ENCODE measurements around the gene ATRNL1.

DNA sequence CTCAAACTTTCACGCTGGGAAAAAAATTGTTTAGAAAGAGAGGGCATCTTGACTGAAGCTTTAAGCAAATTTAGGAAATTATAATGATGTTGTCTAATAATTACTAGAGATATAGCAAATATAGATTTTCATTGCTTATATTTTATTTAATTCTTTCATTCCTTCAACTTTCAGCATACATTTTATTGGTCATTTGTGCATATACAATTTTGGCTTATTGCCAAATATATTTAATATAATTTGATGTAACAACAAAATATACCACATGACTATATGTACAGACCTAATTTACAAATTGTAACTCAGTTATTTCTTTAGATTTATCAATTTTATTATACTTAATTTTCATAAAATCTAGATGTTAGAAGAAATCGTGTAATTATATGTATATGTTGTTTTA is 390.1 kb downstream of the ATRNL1 start:
- TF ChIP-seq, protein P1, sequence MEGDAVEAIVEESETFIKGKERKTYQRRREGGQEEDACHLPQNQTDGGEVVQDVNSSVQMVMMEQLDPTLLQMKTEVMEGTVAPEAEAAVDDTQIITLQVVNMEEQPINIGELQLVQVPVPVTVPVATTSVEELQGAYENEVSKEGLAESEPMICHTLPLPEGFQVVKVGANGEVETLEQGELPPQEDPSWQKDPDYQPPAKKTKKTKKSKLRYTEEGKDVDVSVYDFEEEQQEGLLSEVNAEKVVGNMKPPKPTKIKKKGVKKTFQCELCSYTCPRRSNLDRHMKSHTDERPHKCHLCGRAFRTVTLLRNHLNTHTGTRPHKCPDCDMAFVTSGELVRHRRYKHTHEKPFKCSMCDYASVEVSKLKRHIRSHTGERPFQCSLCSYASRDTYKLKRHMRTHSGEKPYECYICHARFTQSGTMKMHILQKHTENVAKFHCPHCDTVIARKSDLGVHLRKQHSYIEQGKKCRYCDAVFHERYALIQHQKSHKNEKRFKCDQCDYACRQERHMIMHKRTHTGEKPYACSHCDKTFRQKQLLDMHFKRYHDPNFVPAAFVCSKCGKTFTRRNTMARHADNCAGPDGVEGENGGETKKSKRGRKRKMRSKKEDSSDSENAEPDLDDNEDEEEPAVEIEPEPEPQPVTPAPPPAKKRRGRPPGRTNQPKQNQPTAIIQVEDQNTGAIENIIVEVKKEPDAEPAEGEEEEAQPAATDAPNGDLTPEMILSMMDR (IDR thresholded peaks at IDR 0.05): no peak
- TF ChIP-seq POLR2AphosphoS5 (IDR thresholded peaks at IDR 0.05) (no peak), POLR2A (IDR thresholded peaks at IDR 0.05) (no peak)

Data from prostate gland (tissue), 2 donors.